SK-N-MC (cell line): ENCODE measurements around the gene SLC7A10.

Experiments
- EZH2 ChIP-seq: fragments of 200-600 bp; sonication (generic); IDR thresholded peaks from one replicate; pipeline ENCODE4 v1.6.1; 2017; ENCODE audit warnings: antibody characterized with exemption
- POLR2AphosphoS5 ChIP-seq: IDR thresholded peaks from 2 replicates; pipeline ENCODE4 v1.6.1; 2012; ENCODE audit warnings: mild to moderate bottlenecking, low read depth, low read length, borderline replicate concordance

- no peak for TF ChIP-seq EZH2
- TF ChIP-seq POLR2AphosphoS5: no peak
These were observed 22.1 kb downstream of the SLC7A10 start for GRCh38 chr19:33203529-33203928.
